Ishikawa (cell line): Measurements from ENCODE around the gene BAZ1A.

Source experiments
- CEBPB ChIP-seq: IDR thresholded peaks from 2 replicates; pipeline ENCODE4 v1.6.1; 2012
- EGR1 ChIP-seq: IDR thresholded peaks from 2 replicates; pipeline ENCODE4 v1.6.1; 2012
- EP300 ChIP-seq: IDR thresholded peaks from 2 replicates; pipeline ENCODE4 v1.6.1; 2012; ENCODE audit warnings: borderline replicate concordance
- FOXM1 ChIP-seq: IDR thresholded peaks from 2 replicates; pipeline ENCODE4 v1.6.1; 2012; ENCODE audit warnings: low read depth, borderline replicate concordance
- MAX ChIP-seq: IDR thresholded peaks from 2 replicates; pipeline ENCODE4 v1.6.1; 2012
- RAD21 ChIP-seq: IDR thresholded peaks from 2 replicates; pipeline ENCODE4 v1.6.1; 2012; ENCODE audit warnings: low read depth
- REST ChIP-seq: IDR thresholded peaks from 2 replicates; pipeline ENCODE4 v1.6.1; 2012; ENCODE audit warnings: low read depth, mild to moderate bottlenecking
- TAF1 ChIP-seq: IDR thresholded peaks from 2 replicates; pipeline ENCODE4 v1.6.1; 2012; ENCODE audit warnings: low read depth, mild to moderate bottlenecking
- ZBTB7A ChIP-seq: IDR thresholded peaks from 2 replicates; pipeline ENCODE4 v1.6.1; 2012; ENCODE audit warnings: low read depth

DNA sequence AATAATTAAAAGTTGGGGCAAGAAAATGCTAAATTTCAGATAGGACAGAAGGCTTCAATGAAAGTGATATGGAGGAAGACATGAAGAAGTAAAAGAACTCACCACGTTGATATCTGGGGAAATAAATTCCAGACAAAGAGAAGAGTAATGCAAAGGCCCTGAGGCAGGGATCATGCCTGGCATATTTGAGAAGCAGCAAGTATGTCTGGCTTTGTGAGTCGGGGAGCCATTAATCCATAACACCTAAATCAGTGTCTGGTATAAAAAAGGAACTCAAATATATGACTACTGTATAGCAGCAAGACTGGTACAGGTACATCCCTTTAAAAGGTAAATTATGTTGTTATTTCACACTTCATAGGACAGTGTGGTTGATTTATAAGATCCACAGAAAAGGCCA, 16.4 kb downstream of the BAZ1A start:
- TF ChIP-seq ZBTB7A (no peak), REST (no peak), TAF1 (no peak), EP300 (no peak), MAX (no peak), EGR1 (no peak), RAD21 (no peak), CEBPB (no peak), FOXM1 (no peak)
